HepG2 (cell line): ENCODE results near the gene EVA1C. TPM values are rescaled to one million over a fixed set of nuclear protein-coding genes. Genes with fewer than 3 reads are reported as not detected.
"Not testable (repeated sequence)": the region's sequence is repeated elsewhere in the genome, so short reads cannot be mapped to it uniquely, and the experiment has no call there.

ENCODE experiments used
- ATAC-seq: fragments of 200-7000 bp; cut with Tn5 transposase; 3 replicates; pipeline ENCODE4 v1.9.1; 2020; ENCODE audit warnings: mild to moderate bottlenecking, moderate library complexity
- BruUV-seq: library from RNA; stranded (reverse); fragments of 400-500 nt; replicated peaks from 2 replicates; lab custom pipeline; 2021; lab: Mats Ljungman, UMichigan
- CTCF ChIA-PET: fragments of 300-600 bp; formaldehyde crosslinking; extraction: SDS; loops from one replicate; lab custom pipeline; 2021; ENCODE audit warnings: low total read pairs, inconsistent platforms, low intra/inter-chr PET ratio; lab: Yijun Ruan, JAX
- POLR2A ChIA-PET: fragments of 350-600 bp; sonication (Branson Sonifier 250); formaldehyde crosslinking; loops from one replicate; lab custom pipeline; 2020; ENCODE audit warnings: antibody characterized with exemption, inconsistent platforms; lab: Yijun Ruan, JAX
- DNase-seq: peaks from one replicate; pipeline ENCODE4 v3.0.0-alpha.2; 2015; ENCODE audit warnings: low spot score
- FAIRE-seq: peaks from 3 replicates; lab custom pipeline; 2011; peaks lifted over from hg19 to GRCh38; lab: Jason Lieb, UNC
- H2AFZ ChIP-seq: one replicate; pipeline ENCODE4 v1.6.1; 2011; ENCODE audit warnings: low read length, inconsistent platforms
- H3K27ac ChIP-seq: fragments of 300-600 bp; 3 replicates; pipeline ENCODE4 v1.8.0; 2011; ENCODE audit warnings: mixed run types, mild to moderate bottlenecking, mixed read lengths, low read length, inconsistent platforms; ENCODE audit not compliant: insufficient read depth; ENCODE audit errors: extremely low read length
- H3K27me3 ChIP-seq, 2 experiments: fragments of 200-600 bp in 1 of 2; 2 replicates in 1 of 2; 3 replicates in 1 of 2; pipeline versions ENCODE4 v1.6.0 to v1.8.0; 2011; ENCODE audit warnings: low read length in 2 of 2, mild to moderate bottlenecking in 2 of 2, moderate library complexity in 2 of 2, inconsistent platforms in 1 of 2; ENCODE audit not compliant: insufficient read depth in 2 of 2, control insufficient read depth in 1 of 2
- H3K36me3 ChIP-seq, 2 experiments: fragments of 200-600 bp in 1 of 2; replicated peaks in 1 of 2; 2 replicates in 1 of 2; 3 replicates in 1 of 2; pipeline versions ENCODE4 v1.5.1 to v1.8.0; 2011; ENCODE audit warnings: low read length in 2 of 2, inconsistent platforms in 1 of 2; ENCODE audit not compliant: insufficient read depth in 2 of 2, control insufficient read depth in 1 of 2
- H3K4me1 ChIP-seq: 2 replicates; pipeline ENCODE4 v1.5.1; 2012; ENCODE audit warnings: low read length, inconsistent platforms; ENCODE audit not compliant: insufficient read depth
- H3K4me2 ChIP-seq: 2 replicates; pipeline ENCODE4 v1.6.0; 2011; ENCODE audit warnings: low read depth, low read length, inconsistent platforms
- H3K4me3 ChIP-seq, 3 experiments: fragments of 200-600 bp in 1 of 3; sonication (generic), shearing (Covaris generic) in 1 of 3; replicated peaks in 1 of 3; 2 replicates each; pipeline ENCODE4 v1.5.1; 2011 to 2016; ENCODE audit warnings: low read length in 3 of 3, inconsistent platforms in 2 of 3, low read depth in 2 of 3, mild to moderate bottlenecking in 2 of 3, control low read depth in 1 of 3, mixed read lengths in 1 of 3; ENCODE audit not compliant: insufficient read depth in 1 of 3
- H3K79me2 ChIP-seq: one replicate; pipeline ENCODE4 v1.6.1; 2011; ENCODE audit warnings: low read length, inconsistent platforms; ENCODE audit not compliant: insufficient read depth
- H3K9ac ChIP-seq: 2 replicates; pipeline ENCODE4 v1.6.0; 2011; ENCODE audit warnings: mild to moderate bottlenecking, low read depth, low read length, inconsistent platforms; ENCODE audit not compliant: insufficient read depth
- H3K9me3 ChIP-seq: 2 replicates; pipeline ENCODE4 v1.5.1; 2012; ENCODE audit warnings: mild to moderate bottlenecking, low read length
- H4K20me1 ChIP-seq: 2 replicates; pipeline ENCODE4 v1.6.0; 2011; ENCODE audit warnings: inconsistent platforms, mild to moderate bottlenecking, low read length, moderate library complexity; ENCODE audit not compliant: insufficient read depth
- MNT ChIP-seq: fragments of 450-650 bp; IDR thresholded peaks from 2 replicates; pipeline ENCODE4 v1.6.1; 2016
- ZNF275 ChIP-seq: sonication (generic); formaldehyde crosslinking; IDR thresholded peaks from 2 replicates; pipeline ENCODE4 v1.8.0; 2022; ENCODE audit warnings: missing genetic modification reagents, mild to moderate bottlenecking, inconsistent platforms, borderline replicate concordance
- WGBS: methylation state at CpG from one replicate; pipeline ENCODE4 v1.1.6; 2017; ENCODE audit warnings: low lambda C conversion rate; 5-methylcytosine and 5-hydroxymethylcytosine counted together
- in situ Hi-C: cut with HindIII; loops from 2 replicates; pipeline ENCODE4 v1.10.0; 2017; ENCODE audit warnings: low pct_unique_long_range_greater_than_20kb; ENCODE audit not compliant: extremely low pct_ligation_motif_present
- intact Hi-C: fragments of 100-400 bp; cut with micrococcal nuclease; formaldehyde crosslinking; loops from one replicate; pipeline ENCODE4 v1.10.0; 2022; ENCODE audit not compliant: unreplicated experiment
- polyA plus RNA-seq, 8 experiments: library from polyadenylated mRNA; depleted of rRNA in 3 of 8; stranded (reverse) in 7 of 8; unstranded in 1 of 8; fragments of >200 nt; fragmentation: Illumina TruSeq in 4 of 8; extraction: Trizol in 4 of 8; gene quantifications; 2 replicates each; pipeline versions ENCODE4 v1.2.1 to v1.2.3, GENCODE V29; 2011 to 2016; ENCODE audit warnings: low read depth in 4 of 8, missing spikeins in 1 of 8, mixed read lengths in 1 of 8; ENCODE audit not compliant: insufficient read depth in 1 of 8
- total RNA-seq, 5 experiments: library from RNA; depleted of rRNA; stranded (reverse); fragments of >200 nt; fragmentation: Illumina TruSeq; extraction: Trizol; gene quantifications; 2 replicates each; pipeline ENCODE4 v1.2.3, GENCODE V29; 2016; ENCODE audit warnings: low read depth in 1 of 5

The EVA1C gene
- total and polyA plus RNA-seq, 2 of the 13 experiments (the other 11 are each of a cell fraction or from before 2014, with no cell fraction given), result 0.29 to 0.34 TPM

DNA sequence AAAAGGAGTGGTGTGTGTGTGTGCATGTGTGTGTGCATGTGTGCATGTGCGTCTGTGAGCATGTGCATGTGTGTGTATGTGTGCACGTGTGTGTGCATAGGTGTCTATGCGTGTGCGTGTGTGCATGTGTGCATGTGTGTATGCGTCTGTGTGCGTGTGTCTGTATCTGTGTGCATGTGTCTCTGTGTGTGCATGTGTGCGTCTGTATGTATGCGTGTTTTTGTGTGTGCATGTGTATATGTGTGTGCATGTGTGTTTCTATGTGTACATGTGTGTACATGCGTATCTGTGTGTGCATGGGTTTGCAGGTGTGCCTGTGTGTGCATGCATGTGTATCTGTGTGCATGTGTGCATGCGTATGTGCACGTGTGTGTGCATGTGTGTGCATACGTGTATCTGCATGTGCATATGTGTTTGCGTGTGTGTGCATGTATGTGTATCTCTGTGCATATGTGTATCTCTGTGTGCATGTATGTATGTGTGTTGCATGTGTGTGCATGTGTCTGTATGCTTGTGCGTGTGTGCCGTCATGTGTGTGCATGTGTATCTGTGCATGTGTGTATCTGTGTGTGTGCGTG lies 94.9 kb downstream of the EVA1C start:
- H3K27me3 ChIP-seq, result no peaks in the 10 kb centered on the region
- FAIRE-seq, result no peak

DNA sequence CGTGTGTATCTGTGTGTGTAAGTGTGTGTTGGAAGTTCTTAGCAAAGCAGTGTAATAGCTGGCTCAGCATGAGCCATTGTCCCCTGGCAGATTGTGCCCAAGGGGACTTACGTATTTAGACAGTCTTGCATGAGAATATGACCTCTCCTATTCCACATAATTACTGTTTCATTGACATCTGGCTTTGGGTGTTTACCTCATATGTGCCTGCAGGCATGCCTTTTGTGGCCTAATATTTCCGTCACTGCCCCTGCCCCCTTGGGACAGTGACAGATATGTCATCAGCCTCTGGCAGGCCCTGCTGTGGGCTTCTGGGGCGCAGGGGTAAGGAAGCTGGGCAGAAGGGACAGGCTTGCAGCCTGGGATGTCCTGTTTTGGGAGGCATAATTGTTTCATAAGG lies 95.5 kb downstream of the EVA1C start:
- intact Hi-C loops, FAIRE-seq: not testable (repeated sequence)

More for the DNA sequence above, 94.9 kb downstream of the EVA1C start:
- peak; percentile 95 for TF ChIP-seq MNT
- no peak for TF ChIP-seq ZNF275 (CRISPR knock-in tag)
- TF ChIP-seq, all 625 proteins: peak for 1
- Histone ChIP-seq H3K36me3 (no peaks in the 10 kb centered on the region), H4K20me1 (no peaks in the 10 kb centered on the region), H3K9me3 (no peaks in the 10 kb centered on the region), H3K4me3 (no peak overlapping the region), H3K9ac (no peak overlapping the region), H3K27ac (no peak overlapping the region), H3K79me2 (no peaks in the 10 kb centered on the region), H2AFZ (no peak overlapping the region), H3K4me1 (no peaks in the 10 kb centered on the region), H3K4me2 (no peak overlapping the region)
- ChIA-PET POLR2A (no interaction called here), CTCF (no interaction called here)
- intact Hi-C loops, result no loop called here
- in situ Hi-C loops, result no loop called here
- WGBS, result 88% methylated on average over 16 of the region's 16 CpGs
- DNase-seq (no peak), ATAC-seq (no peak)
- no TSS peak for BruUV-seq

More for the DNA sequence above, 95.5 kb downstream of the EVA1C start:
- H3K4me2 ChIP-seq, H3K9me3 ChIP-seq, CTCF ChIA-PET, H4K20me1 ChIP-seq, H3K4me1 ChIP-seq, BruUV-seq, H3K36me3 ChIP-seq, H3K4me3 ChIP-seq, in situ Hi-C loops, H3K79me2 ChIP-seq, DNase-seq, H2AFZ ChIP-seq, H3K27me3 ChIP-seq, POLR2A ChIA-PET, H3K9ac ChIP-seq, ATAC-seq, H3K27ac ChIP-seq: not testable (repeated sequence)
- WGBS, result 75% methylated on average over 4 of the region's 4 CpGs
